GM19238 (cell line): ENCODE data around the gene ARPP21.

ENCODE experiments used
- DNase-seq: peaks from one replicate; pipeline ENCODE4 v3.0.0; 2011; ENCODE audit warnings: low spot score; ENCODE audit not compliant: insufficient read length

ARPP21 gene

GRCh38 chr3:35733864-35734263, 94.5 kb downstream of the ARPP21 start:
- DNase-seq, result no peak

GRCh38 chr3:35737080-35737479, 97.8 kb downstream of the ARPP21 start:
- DNase-seq, result no peak

DNA sequence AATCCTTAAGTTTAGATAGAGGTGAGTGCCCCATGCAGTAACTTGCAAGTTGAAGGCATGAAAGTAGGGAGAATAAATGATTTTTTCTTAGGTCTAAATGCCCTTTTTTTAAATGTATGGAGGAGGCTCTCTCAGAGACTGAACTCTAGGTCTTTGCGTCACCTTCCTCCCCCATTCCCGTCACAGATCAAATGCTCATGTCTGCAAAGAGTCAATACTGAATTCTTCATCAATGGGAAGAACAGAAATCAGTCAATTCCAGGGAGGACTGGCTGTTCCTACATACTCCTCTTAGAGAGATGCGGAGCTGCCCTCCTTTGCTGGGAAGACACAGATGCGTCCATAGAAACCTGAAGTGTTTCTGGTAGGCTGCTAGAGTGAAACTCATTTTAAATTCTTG, 98.2 kb downstream of the ARPP21 start:
- no peak for DNase-seq

DNA sequence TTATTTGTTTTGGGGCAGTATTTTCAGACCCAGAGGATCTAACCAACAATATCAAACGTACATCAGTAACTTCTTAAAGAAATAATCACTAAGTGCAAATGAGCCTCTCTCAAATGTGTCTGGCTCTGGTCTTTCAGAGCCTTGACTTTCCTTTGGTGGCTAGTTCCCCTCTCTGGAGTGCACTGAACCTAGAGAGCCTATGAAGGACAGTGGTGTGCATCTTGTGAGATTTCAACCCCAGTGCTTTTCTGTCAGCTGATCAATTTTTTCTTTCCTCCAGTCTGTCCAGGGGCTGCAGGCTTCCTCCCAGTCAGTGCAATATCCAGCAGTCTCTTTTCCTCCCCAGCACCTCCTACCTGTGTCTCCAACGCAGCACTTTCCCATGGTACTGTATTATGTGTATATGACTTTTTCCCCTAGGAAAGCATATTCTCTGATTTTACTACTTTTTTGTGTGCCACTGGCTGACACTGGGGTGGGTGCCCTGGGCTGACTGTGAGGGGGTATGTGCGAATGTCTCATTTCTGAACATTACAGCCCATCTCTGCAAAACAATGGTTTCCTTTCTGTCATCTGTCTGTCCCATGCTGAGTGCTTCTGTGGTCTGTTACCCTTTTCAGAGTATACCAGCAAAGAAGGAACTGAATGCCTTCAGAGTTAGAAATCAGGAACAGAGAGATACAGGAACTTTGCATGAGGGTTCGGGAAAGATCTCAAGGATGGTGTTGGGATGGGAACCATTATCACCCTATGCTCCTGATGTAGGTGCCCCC, 98.8 kb downstream of the ARPP21 start:
- DNase-seq, result no peak

DNA sequence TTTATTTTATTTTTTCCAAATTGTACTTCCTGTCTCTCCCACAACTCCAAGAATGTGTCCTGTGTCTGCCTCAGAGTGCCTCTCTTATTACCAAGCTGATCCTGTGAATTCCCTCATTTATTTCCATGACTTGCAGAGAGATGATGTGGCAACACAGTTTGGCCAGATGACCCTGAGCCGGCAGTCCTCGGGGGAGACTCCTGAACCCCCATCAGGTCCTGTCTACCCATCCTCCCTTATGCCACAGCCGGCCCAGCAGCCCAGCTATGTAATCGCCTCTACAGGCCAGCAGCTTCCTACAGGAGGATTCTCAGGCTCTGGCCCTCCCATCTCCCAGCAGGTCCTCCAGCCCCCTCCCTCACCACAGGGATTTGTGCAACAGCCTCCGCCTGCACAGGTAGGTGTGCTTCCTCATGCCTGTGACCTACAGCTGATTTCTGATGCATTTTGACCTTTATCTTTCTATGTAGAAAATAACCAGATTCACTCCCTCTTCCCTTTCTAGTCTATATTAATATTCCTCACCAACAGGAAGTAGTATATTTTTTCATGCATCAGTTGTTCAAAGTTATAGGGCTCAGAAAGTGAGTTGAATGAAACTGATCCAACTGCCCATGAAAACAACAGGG, 100.0 kb downstream of the ARPP21 start:
- no peak for DNase-seq

DNA sequence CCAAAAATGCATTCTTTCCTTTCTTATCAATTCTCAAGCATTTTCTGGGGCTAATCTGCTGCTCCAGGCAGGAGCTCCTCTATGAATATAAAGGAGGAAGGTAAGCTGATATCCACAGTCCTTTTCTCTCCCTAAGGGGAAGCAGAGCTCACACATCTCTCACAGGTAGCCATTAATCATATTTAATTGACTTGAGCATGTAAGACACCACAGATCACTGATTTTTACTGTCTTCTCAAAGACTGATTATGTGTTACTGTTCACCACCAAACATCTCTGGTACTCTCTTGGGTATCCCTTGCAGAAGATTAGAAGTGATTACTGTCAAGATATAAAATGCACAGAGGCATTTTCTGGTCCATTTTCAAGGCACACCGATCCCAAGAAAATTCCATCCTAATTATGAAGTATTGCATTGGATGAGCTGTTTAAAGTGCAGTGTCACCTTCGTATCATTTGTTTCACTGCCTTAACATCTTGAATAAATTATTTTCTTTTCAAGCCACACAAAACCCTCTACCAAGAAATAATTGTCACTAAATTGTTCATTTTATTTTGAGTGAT, 100.7 kb downstream of the ARPP21 start:
- no peak for DNase-seq

GRCh38 chr3:35743218-35743617, 103.9 kb downstream of the ARPP21 start:
- no peak for DNase-seq

- DNase-seq, result no peak
Observed at GRCh38 chr3:35744419-35744818, 105.1 kb downstream of the ARPP21 start.

GRCh38 chr3:35745351-35745750, 106.0 kb downstream of the ARPP21 start:
- no peak for DNase-seq

- DNase-seq, result no peak
Observed at GRCh38 chr3:35745802-35746484, 106.6 kb downstream of the ARPP21 start.

DNA sequence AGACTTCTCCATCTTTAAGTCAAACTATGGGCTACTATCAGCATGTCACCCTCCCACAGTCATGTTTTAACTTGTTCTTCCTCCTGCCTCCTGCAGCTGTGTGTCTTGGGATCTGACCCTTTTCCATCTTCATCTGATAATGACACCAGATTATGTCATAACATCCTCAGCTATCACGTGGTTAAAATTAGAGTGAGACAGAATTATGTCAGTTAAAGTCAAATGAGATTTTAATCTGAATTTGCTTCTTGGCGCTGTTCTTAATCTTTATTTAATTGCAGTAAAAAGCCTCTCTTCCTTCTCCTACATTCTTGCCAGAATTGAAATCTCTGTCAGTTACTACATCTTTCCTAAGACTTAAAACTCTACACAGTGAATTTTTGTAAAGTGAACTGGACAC, 107.2 kb downstream of the ARPP21 start:
- DNase-seq, result no peak

DNA sequence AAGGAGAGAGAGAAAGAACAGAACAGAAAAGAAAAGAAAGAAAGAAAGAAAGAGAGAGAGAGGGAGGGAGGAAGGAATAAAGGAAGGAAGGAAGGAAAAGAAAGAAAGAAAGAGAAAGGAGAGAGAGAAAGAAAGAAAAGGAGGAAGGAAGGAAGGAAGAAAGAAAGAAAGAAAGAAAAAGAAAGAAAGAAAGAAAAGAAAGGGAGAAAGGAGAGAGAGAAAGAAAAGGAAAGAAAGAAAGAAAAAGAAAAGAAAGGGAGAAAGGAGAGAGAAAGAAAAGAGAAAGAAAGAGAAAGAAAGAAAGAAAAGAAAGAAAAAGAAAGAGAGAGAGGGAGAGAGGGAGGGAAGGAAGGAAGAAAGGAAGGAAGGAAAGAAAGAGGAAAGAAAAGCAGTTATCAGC, 108.8 kb downstream of the ARPP21 start:
- DNase-seq, result no peak

DNA sequence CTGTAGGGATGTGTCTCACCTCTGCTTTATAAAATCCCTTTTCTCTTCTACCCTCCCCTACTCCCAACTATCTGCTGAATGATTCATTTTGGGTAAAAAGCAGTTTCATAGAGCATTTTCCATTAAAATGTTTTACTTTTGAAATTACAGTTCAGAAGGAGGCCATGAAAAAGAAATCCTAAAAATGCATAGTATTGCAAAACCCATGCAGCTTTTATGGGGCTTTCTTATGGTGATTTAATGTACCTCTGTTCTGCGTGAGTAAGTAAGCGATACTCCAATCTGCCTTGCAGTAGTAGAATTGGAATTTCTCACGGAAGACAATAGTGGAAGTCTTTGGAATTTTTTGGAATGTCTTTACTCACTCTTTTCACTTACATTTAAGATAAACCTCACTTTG, 111.9 kb downstream of the ARPP21 start:
- DNase-seq, result no peak

DNA sequence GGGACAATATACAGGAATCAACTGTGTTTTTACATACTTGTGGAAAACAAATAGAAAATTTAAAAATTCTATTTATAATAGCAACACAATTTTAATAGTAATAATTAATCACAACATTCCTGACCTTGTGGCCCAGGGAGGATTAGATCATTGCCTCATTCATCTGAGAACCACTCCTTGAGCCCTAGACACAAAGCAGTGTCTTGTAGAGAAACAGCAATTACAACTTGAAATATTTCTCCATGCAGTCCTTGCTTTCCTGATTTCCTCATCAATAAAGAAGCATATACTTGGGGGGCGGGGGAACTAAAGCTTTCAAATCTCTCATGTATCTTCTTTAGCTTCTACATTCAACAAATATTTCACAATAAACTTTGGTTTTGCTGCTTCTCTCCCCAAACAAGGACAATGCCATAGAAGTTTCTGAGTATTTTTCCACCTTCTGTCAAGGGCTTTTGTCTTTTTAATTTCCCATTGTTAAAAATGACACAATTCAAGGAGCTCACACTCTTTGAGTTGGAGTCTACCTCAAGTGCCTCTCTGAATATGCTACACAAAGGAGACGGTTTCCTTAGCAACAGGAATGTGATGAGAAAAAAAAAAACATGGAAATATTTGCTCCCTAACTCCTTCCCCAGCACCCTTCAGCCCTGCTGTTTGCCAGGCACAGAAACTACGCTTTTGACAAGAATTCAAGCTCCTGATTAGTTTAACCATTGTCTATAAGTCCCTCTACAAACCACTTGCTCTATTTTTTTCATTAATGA, 118.8 kb downstream of the ARPP21 start:
- no peak for DNase-seq

GRCh38 chr3:35760146-35760545, 120.8 kb downstream of the ARPP21 start:
- DNase-seq, result no peak

DNA sequence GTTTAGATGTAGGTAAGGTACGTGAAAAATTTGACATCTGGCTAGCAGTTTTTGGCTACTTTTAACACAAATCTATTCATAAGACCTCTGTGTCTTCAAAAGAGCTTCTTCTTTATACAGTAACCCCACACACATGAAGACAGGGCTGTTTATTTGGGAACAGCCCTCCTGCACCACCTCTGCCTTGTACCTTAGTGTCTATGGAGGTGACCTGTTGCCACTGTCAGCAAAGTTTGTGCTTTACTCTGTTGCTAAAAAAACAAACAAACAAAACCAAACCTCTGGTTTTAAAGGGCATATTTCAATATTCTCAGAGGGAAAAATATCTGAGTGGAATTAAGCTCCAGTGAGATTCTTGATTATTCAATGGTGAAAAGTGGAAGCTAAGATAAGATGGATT, 122.0 kb downstream of the ARPP21 start:
- DNase-seq, result no peak

DNA sequence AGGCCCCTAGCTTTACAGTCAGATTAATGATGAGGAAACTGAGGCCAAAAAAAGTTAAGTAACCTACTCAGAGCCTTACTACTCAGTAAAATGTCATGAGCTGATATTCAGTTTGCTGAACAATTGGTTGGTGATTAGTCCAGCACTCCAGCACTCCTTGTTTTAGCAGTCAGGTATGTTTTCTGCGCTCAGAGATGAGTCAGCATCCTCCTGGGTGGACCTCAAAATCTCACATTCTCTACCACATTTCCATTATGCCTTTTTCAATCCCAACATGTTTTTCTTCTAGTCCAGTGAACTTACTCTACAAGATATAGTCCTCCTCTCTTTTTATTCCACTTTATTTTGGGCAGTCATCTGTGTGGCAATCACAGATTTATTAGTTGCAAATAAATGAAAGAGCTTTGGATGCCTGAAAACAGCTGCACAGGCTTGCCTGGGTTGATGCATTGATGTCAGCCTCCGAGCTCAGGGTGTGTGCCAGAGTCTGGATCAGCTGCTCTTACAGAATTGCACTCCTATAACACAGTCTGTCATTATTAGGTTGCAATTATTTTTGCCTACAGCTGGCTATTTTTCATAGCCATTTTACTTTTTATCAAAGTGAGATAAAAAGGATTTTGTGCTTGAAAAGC, 133.2 kb downstream of the ARPP21 start:
- DNase-seq, result no peak

DNA sequence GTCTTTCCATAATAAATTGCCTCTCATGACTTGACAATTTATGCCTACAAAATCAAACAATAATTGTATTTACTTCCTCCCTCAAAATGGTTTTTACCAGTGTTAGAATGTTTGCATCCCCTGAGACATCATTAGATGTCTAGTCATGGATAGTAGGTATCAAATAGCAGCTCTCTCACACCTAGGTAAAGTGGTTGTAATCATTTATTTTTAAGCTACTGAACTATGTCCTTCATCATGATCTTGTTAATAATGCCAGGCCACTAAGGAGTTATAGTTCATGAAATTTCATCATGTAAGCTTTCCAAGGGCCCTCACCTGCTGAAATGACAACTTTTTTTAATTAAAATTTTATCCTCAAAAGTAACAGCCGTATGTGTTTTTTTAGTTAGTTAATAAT, 134.1 kb downstream of the ARPP21 start:
- DNase-seq, result no peak

DNA sequence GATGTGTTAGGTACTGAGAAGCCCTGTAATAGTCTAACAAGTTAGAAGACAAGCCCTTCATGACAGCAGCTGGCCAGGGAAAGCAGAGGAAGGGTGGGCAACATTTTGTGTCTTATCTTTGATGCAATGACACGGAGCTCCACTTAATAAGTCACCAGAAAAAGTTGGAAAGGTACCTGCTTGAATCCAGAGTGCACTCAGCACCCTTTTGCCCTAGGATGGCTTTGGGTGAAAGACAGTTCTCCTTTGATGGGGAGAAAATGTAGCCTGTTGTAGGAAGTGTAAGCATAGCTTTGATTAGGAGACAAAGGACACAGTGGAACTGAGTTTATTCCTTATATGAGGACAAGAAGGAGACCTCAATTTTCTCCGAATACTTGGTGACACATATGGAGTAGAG, 137.0 kb downstream of the ARPP21 start:
- no peak for DNase-seq

DNA sequence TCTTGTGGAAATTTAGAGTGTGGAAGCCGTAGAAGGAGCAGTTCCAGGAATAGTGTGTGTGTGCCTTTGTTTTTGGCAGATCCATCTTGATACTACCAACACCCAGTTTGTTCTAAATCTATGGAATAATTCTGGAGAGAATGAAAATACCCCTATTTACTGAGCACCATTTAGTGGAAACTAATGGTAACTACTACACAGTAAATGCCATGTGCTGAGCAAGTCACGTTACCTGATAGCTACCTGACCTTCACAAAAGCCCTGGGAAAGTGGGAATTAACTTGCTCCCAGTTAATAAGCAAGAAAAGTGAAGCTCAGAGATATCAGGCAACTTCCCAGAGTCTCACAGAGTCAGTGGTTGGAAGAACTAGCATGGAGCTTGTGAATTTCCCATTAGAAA, 137.7 kb downstream of the ARPP21 start:
- no peak for DNase-seq
